K562 (cell line): ENCODE measurements around the gene NECTIN1. TPM values are rescaled to one million over a fixed set of nuclear protein-coding genes. Genes with fewer than 3 reads are reported as not detected.

Source experiments
- ATAC-seq: fragments of 200-7000 bp; cut with Tn5 transposase; 3 replicates; pipeline ENCODE4 v1.9.1; 2020; ENCODE audit warnings: moderate library complexity
- BruUV-seq: library from RNA; stranded (reverse); fragments of 400-500 nt; replicated peaks from 2 replicates; lab custom pipeline; 2021; lab: Mats Ljungman, UMichigan
- CTCF ChIA-PET: fragments of 300-600 bp; formaldehyde crosslinking; extraction: SDS; loops from one replicate; lab custom pipeline; 2021; ENCODE audit warnings: low intra/inter-chr PET ratio; lab: Yijun Ruan, JAX
- POLR2A ChIA-PET: fragments of 300-600, 350-650 bp; sonication (Branson Sonifier 250); formaldehyde crosslinking; extraction: SDS; loops from one replicate; lab custom pipeline; 2021; ENCODE audit warnings: antibody characterized with exemption, inconsistent platforms; lab: Yijun Ruan, JAX
- DNase-seq, 4 experiments: peaks; one replicate each; pipeline versions ENCODE4 v3.0.0 to v3.0.0-alpha.2; 2011 to 2018; ENCODE audit warnings: low spot score in 3 of 4, mixed read lengths in 3 of 4; ENCODE audit errors: extremely low read depth in 1 of 4
- FAIRE-seq: peaks from 2 replicates; lab custom pipeline; 2011; peaks lifted over from hg19 to GRCh38; lab: Jason Lieb, UNC
- H2AFZ ChIP-seq: 2 replicates; pipeline ENCODE4 v1.6.0; 2011; ENCODE audit warnings: low read depth, low read length, control low read depth, inconsistent platforms
- H3K27ac ChIP-seq: fragments of 200-600 bp; 3 replicates; pipeline ENCODE4 v1.8.0; 2011; ENCODE audit warnings: low read depth, mild to moderate bottlenecking, control low read depth, inconsistent platforms, low read length, moderate library complexity, mixed read lengths; ENCODE audit errors: extremely low read depth
- H3K27me3 ChIP-seq, 2 experiments: fragments of 300-600 bp in 1 of 2; 2 replicates in 1 of 2; 3 replicates in 1 of 2; pipeline versions ENCODE4 v1.6.0 to v1.8.0; 2011; ENCODE audit warnings: inconsistent platforms in 2 of 2, low read length in 2 of 2, mild to moderate bottlenecking in 1 of 2, mixed read lengths in 1 of 2, moderate library complexity in 1 of 2; ENCODE audit not compliant: control insufficient read depth in 2 of 2, insufficient read depth in 2 of 2
- H3K36me3 ChIP-seq: fragments of 300-600 bp; 3 replicates; pipeline ENCODE4 v1.8.0; 2011; ENCODE audit warnings: mild to moderate bottlenecking, low read length, inconsistent platforms; ENCODE audit not compliant: control insufficient read depth, insufficient read depth
- H3K4me1 ChIP-seq, 2 experiments: fragments of 200-600 bp in 1 of 2; replicated peaks in 1 of 2; 2 replicates in 1 of 2; 3 replicates in 1 of 2; pipeline versions ENCODE4 v1.5.1 to v1.8.0; 2011; ENCODE audit warnings: inconsistent platforms in 2 of 2, low read length in 2 of 2, mild to moderate bottlenecking in 1 of 2, mixed read lengths in 1 of 2, moderate library complexity in 1 of 2; ENCODE audit not compliant: control insufficient read depth in 2 of 2, insufficient read depth in 2 of 2
- H3K4me2 ChIP-seq: 2 replicates; pipeline ENCODE4 v1.6.1; 2011; ENCODE audit warnings: low read length, control low read depth, inconsistent platforms, mixed read lengths; ENCODE audit not compliant: insufficient read depth
- H3K4me3 ChIP-seq: fragments of 200-600 bp; sonication (generic), shearing (Covaris generic); 2 replicates; pipeline ENCODE4 v1.5.1; 2016; ENCODE audit warnings: control low read depth, inconsistent platforms
- H3K79me2 ChIP-seq: fragments of 200-600 bp; 3 replicates; pipeline ENCODE4 v1.8.0; 2011; ENCODE audit warnings: low read length, inconsistent platforms; ENCODE audit not compliant: control insufficient read depth, insufficient read depth
- H3K9ac ChIP-seq, 2 experiments: 2 replicates each; pipeline versions ENCODE4 v1.6.0 to v1.6.1; 2011; ENCODE audit warnings: low read depth in 2 of 2, low read length in 2 of 2, control low read depth in 1 of 2, inconsistent platforms in 1 of 2, mild to moderate bottlenecking in 1 of 2, mixed read lengths in 1 of 2; ENCODE audit not compliant: insufficient read depth in 1 of 2
- H3K9me1 ChIP-seq: one replicate; pipeline ENCODE4 v1.6.0; 2011; ENCODE audit warnings: inconsistent platforms, mild to moderate bottlenecking, low read length, moderate library complexity; ENCODE audit not compliant: control insufficient read depth, insufficient read depth
- H3K9me3 ChIP-seq: replicated peaks from 2 replicates; pipeline ENCODE4 v1.5.1; 2011; ENCODE audit warnings: low read depth, low read length, inconsistent platforms; ENCODE audit not compliant: control insufficient read depth, insufficient read depth
- H4K20me1 ChIP-seq: replicated peaks from 2 replicates; pipeline ENCODE4 v1.6.1; 2011; ENCODE audit warnings: low read length, inconsistent platforms, mixed read lengths; ENCODE audit not compliant: control insufficient read depth, insufficient read depth
- BRD9 ChIP-seq: fragments of 450-650 bp; IDR thresholded peaks from 2 replicates; pipeline ENCODE4 v1.6.1; 2018; ENCODE audit warnings: low read depth; ENCODE audit not compliant: partially characterized antibody
- MTA3 ChIP-seq: fragments of 450-650 bp; formaldehyde crosslinking; IDR thresholded peaks from 2 replicates; pipeline ENCODE4 v1.6.1; 2017; ENCODE audit warnings: mild to moderate bottlenecking, borderline replicate concordance
- NELFE ChIP-seq: IDR thresholded peaks from 2 replicates; pipeline ENCODE4 v1.6.1; 2011; ENCODE audit warnings: mild to moderate bottlenecking; ENCODE audit not compliant: insufficient read depth, insufficient read length
- PRPF4 ChIP-seq: fragments of 200-400 bp; formaldehyde crosslinking; IDR thresholded peaks from one replicate; pipeline ENCODE4 v1.6.1; 2017; ENCODE audit warnings: low read length, low read depth, mild to moderate bottlenecking; ENCODE audit not compliant: insufficient read depth, poor library complexity, severe bottlenecking
- TAL1 ChIP-seq: fragments of 450-650 bp; IDR thresholded peaks from 2 replicates; pipeline ENCODE4 v1.6.1; 2016; ENCODE audit warnings: mild to moderate bottlenecking
- WGBS: fragments of 100-300 bp; shearing (Covaris generic); methylation state at CpG from one replicate; pipeline ENCODE4 v1.1.6; 2016; ENCODE audit warnings: low coverage, mixed read lengths; ENCODE audit not compliant: insufficient coverage; ENCODE audit errors: missing lambda C conversion rate; 5-methylcytosine and 5-hydroxymethylcytosine counted together
- in situ Hi-C: fragments of 300-500 bp; cut with MboI; formaldehyde crosslinking; loops from 4 replicates; pipeline ENCODE4 v1.15.0; 2018; ENCODE audit warnings: inconsistent platforms, mixed read lengths
- intact Hi-C: fragments of 100-400 bp; cut with micrococcal nuclease; formaldehyde crosslinking; loops from 2 replicates; pipeline ENCODE4 v1.14.2; 2022
- polyA plus RNA-seq, 8 experiments: library from polyadenylated mRNA; depleted of rRNA in 4 of 8; stranded (reverse) in 5 of 8; unstranded in 3 of 8; fragments of >200 nt; fragmentation: Nextera tagmentation in 2 of 8; fragmentation: Illumina TruSeq in 1 of 8; extraction: Ambion mirVana in 2 of 8; extraction: Trizol in 1 of 8; gene quantifications; 2 replicates each; pipeline versions ENCODE4 v1.2.1 to v1.2.3, GENCODE V29; 2011 to 2014; ENCODE audit warnings: inconsistent platforms in 1 of 8, missing spikeins in 1 of 8
- total RNA-seq, 7 experiments: library from RNA; depleted of rRNA in 6 of 7; stranded (reverse); fragments of >200 nt in 6 of 7; fragmentation: Illumina TruSeq in 2 of 7; extraction: Trizol in 2 of 7; gene quantifications; 2 replicates each; pipeline versions ENCODE4 v1.2.1 to v1.2.3, GENCODE V29; 2011 to 2021; ENCODE audit warnings: low replicate concordance in 1 of 7

The NECTIN1 gene
- total and polyA plus RNA-seq, 9 of the 15 experiments (the other 6 are each of a cell fraction or from before 2014, with no cell fraction given): 0.09 to 0.53 (median 0.23) TPM; not detected in 2

DNA sequence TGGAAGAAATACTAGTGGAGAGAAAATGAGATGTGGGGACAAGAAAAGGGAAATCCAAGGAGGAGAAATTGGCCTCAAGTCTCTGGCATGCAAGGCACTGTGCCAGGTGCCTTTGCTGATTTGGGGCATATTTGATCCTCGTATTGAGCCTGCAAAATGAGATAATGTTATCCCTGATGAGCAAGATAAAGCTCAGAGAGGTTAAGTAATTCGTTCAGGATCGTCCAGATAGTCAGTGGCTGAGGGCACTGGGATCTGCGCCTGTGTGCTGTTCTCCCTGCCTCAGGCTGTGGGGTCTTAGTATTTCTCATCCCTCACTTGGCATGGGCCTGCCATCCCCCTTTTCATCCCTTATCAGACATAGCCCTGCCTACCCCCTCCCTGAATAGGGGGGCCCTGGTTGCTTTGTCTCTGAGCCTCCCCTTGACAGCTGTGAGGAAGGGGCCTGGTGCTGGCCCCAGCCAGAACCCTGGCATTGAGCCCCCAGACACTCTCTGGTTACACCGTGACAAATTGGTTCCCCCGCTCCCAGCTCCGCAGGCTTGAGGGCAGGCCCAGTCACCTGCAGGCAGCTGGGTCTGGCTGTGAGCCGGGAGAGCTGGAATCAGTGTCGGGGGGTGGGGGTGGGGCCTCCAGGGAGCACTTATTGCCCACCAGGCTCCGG lies 85.7 kb downstream of the NECTIN1 start:
- Histone ChIP-seq H3K4me3 (no peak overlapping the region), H3K9me1 (no peaks in the 10 kb centered on the region), H2AFZ (no peak overlapping the region), H4K20me1 (peaks cover 13% of the 10 kb centered on the region), H3K9me3 (no peaks in the 10 kb centered on the region), H3K4me1 (no peaks in the 10 kb centered on the region), H3K27ac (no peak overlapping the region), H3K36me3 (no peaks in the 10 kb centered on the region), H3K4me2 (no peak overlapping the region), H3K9ac (no peak overlapping the region)
- intact Hi-C loops (no loop called here), in situ Hi-C loops (no loop called here)
- DNase-seq: no peak
- ChIA-PET CTCF (no interaction called here), POLR2A (no interaction called here)
- BruUV-seq: no TSS peak
- no peak for FAIRE-seq
- no peak for ATAC-seq
- WGBS: 0% methylated on average over 6 of the region's 10 CpGs
- TF ChIP-seq NELFE (no peak), BRD9 (no peak), MTA3 (no peak), PRPF4 (no peak), TAL1 (no peak)
- TF ChIP-seq, all 486 proteins: peak for 0
- peaks cover 7 to 59% of the 10 kb centered on the region in 2 experiments; a peak in 3 of 5 replicates for H3K27me3 ChIP-seq
- H3K79me2 ChIP-seq: no peaks in the 10 kb centered on the region
